H9 (cell line): ENCODE results near the gene LOXL1. TPM values are rescaled to one million over a fixed set of nuclear protein-coding genes. Genes with fewer than 3 reads are reported as not detected.

Source experiments
- DNase-seq: peaks from one replicate; pipeline ENCODE4 v3.0.0-alpha.2; 2017
- H2AFZ ChIP-seq: one replicate; pipeline ENCODE4 v1.6.1; 2013; ENCODE audit warnings: mild to moderate bottlenecking, low read length, control low read depth, moderate library complexity
- H2AK5ac ChIP-seq: 2 replicates; pipeline ENCODE4 v1.6.1; 2013; ENCODE audit warnings: low read length, control low read depth, mixed read lengths; ENCODE audit not compliant: insufficient read length
- H2BK120ac ChIP-seq: one replicate; pipeline ENCODE4 v1.6.1; 2013; ENCODE audit warnings: low read depth, mild to moderate bottlenecking, low read length, control low read depth, inconsistent platforms; ENCODE audit not compliant: poor library complexity, severe bottlenecking
- H2BK12ac ChIP-seq: 2 replicates; pipeline ENCODE4 v1.6.1; 2013; ENCODE audit warnings: low read length, control low read depth, mixed read lengths, low read depth; ENCODE audit not compliant: insufficient read length
- H2BK15ac ChIP-seq: 2 replicates; pipeline ENCODE4 v1.6.1; 2013; ENCODE audit warnings: low read depth, low read length, control low read depth
- H2BK20ac ChIP-seq: one replicate; pipeline ENCODE4 v1.6.1; 2013; ENCODE audit warnings: low read depth, mild to moderate bottlenecking, low read length, control low read depth, inconsistent platforms; ENCODE audit not compliant: poor library complexity, severe bottlenecking
- H2BK5ac ChIP-seq: 2 replicates; pipeline ENCODE4 v1.6.1; 2013; ENCODE audit warnings: low read length, control low read depth, mixed read lengths; ENCODE audit not compliant: insufficient read length
- H3K14ac ChIP-seq: 2 replicates; pipeline ENCODE4 v1.6.1; 2013; ENCODE audit warnings: low read length, control low read depth; ENCODE audit not compliant: insufficient read depth
- H3K18ac ChIP-seq: 2 replicates; pipeline ENCODE4 v1.6.1; 2013; ENCODE audit warnings: low read depth, mild to moderate bottlenecking, mixed read lengths, low read length, control low read depth; ENCODE audit not compliant: insufficient read length
- H3K23ac ChIP-seq: 2 replicates; pipeline ENCODE4 v1.6.1; 2013; ENCODE audit warnings: low read length, control low read depth, mixed read lengths, low read depth; ENCODE audit not compliant: insufficient read length
- H3K23me2 ChIP-seq: 2 replicates; pipeline ENCODE4 v1.6.1; 2013; ENCODE audit warnings: low read depth, mild to moderate bottlenecking, mixed read lengths, low read length, control low read depth; ENCODE audit not compliant: insufficient read length, poor library complexity, severe bottlenecking
- H3K27ac ChIP-seq: 2 replicates; pipeline ENCODE4 v1.5.1; 2013; ENCODE audit warnings: low read length, control low read depth, mixed read lengths, low read depth; ENCODE audit not compliant: insufficient read length
- H3K27me3 ChIP-seq: 2 replicates; pipeline ENCODE4 v1.6.1; 2013; ENCODE audit warnings: low read length, control low read depth, inconsistent platforms; ENCODE audit not compliant: insufficient read depth
- H3K4ac ChIP-seq: 2 replicates; pipeline ENCODE4 v1.6.1; 2013; ENCODE audit warnings: low read depth, mild to moderate bottlenecking, control low read depth, inconsistent platforms, low read length, moderate library complexity
- H3K4me1 ChIP-seq: 2 replicates; pipeline ENCODE4 v1.6.1; 2013; ENCODE audit warnings: low read length, control low read depth, inconsistent platforms; ENCODE audit not compliant: insufficient read depth
- H3K4me2 ChIP-seq: 2 replicates; pipeline ENCODE4 v1.6.1; 2013; ENCODE audit warnings: low read length, control low read depth, mixed read lengths; ENCODE audit not compliant: insufficient read length, insufficient read depth
- H3K56ac ChIP-seq: 2 replicates; pipeline ENCODE4 v1.6.1; 2013; ENCODE audit warnings: low read depth, mild to moderate bottlenecking, mixed read lengths, low read length, control low read depth; ENCODE audit not compliant: insufficient read length
- H3K79me1 ChIP-seq: 2 replicates; pipeline ENCODE4 v1.6.1; 2013; ENCODE audit warnings: low read depth, mild to moderate bottlenecking, moderate library complexity, low read length, control low read depth, inconsistent platforms; ENCODE audit not compliant: insufficient read depth, poor library complexity, severe bottlenecking
- H3K79me2 ChIP-seq: 2 replicates; pipeline ENCODE4 v1.6.1; 2013; ENCODE audit warnings: low read length, control low read depth, inconsistent platforms; ENCODE audit not compliant: insufficient read depth
- H3K9ac ChIP-seq: 2 replicates; pipeline ENCODE4 v1.6.1; 2013; ENCODE audit warnings: low read length, control low read depth, mixed read lengths; ENCODE audit not compliant: insufficient read length; ENCODE audit errors: extremely low read depth
- H3K9me3 ChIP-seq: one replicate; pipeline ENCODE4 v1.6.1; 2013; ENCODE audit warnings: low read depth, low read length, inconsistent platforms; ENCODE audit not compliant: control insufficient read depth
- H3T11ph ChIP-seq: one replicate; pipeline ENCODE4 v1.6.1; 2013; ENCODE audit warnings: mild to moderate bottlenecking, low read length, control low read depth, inconsistent platforms
- H4K20me1 ChIP-seq: one replicate; pipeline ENCODE4 v1.6.1; 2013; ENCODE audit not compliant: control insufficient read depth, insufficient read length, insufficient read depth
- H4K5ac ChIP-seq: 2 replicates; pipeline ENCODE4 v1.6.1; 2013; ENCODE audit warnings: low read depth, mild to moderate bottlenecking, mixed read lengths, low read length, control low read depth; ENCODE audit not compliant: insufficient read length
- H4K8ac ChIP-seq: replicated peaks from 2 replicates; pipeline ENCODE4 v1.6.1; 2013; ENCODE audit warnings: low read length, control low read depth, mixed read lengths, low read depth; ENCODE audit not compliant: insufficient read length
- H4K91ac ChIP-seq: 2 replicates; pipeline ENCODE4 v1.6.1; 2013; ENCODE audit warnings: low read depth, mild to moderate bottlenecking, moderate library complexity, mixed read lengths, low read length, control low read depth; ENCODE audit not compliant: insufficient read length
- H3K27ac Mint-ChIP-seq, 3 experiments: 2 replicates in 2 of 3; 3 replicates in 1 of 3; pipeline ENCODE4 v1.8.0; 2020 to 2021; ENCODE audit warnings: mixed read lengths in 3 of 3, mild to moderate bottlenecking in 1 of 3, moderate library complexity in 1 of 3
- H3K27me3 Mint-ChIP-seq: 2 replicates; pipeline ENCODE4 v1.8.0; 2021; ENCODE audit warnings: low read depth, mild to moderate bottlenecking, moderate library complexity, mixed read lengths
- H3K36me3 Mint-ChIP-seq, 3 experiments: 2 replicates in 2 of 3; 3 replicates in 1 of 3; pipeline ENCODE4 v1.8.0; 2020 to 2021; ENCODE audit warnings: low read depth in 3 of 3, mixed read lengths in 3 of 3; ENCODE audit not compliant: insufficient read depth in 1 of 3
- H3K4me1 Mint-ChIP-seq, 2 experiments: 2 replicates each; pipeline ENCODE4 v1.8.0; 2020; ENCODE audit warnings: mixed read lengths in 2 of 2
- H3K4me3 Mint-ChIP-seq, 2 experiments: 2 replicates in 1 of 2; 3 replicates in 1 of 2; pipeline ENCODE4 v1.8.0; 2020 to 2021; ENCODE audit warnings: mild to moderate bottlenecking in 2 of 2, mixed read lengths in 2 of 2, moderate library complexity in 1 of 2
- H3K9me3 Mint-ChIP-seq, 2 experiments: 2 replicates in 1 of 2; 3 replicates in 1 of 2; pipeline ENCODE4 v1.8.0; 2020; ENCODE audit warnings: mild to moderate bottlenecking in 2 of 2, mixed read lengths in 2 of 2, moderate library complexity in 1 of 2
- WGBS: extraction: QIAGEN DNeasy Blood & Tissue Kit; methylation state at CpG from one replicate; pipeline ENCODE4 v1.1.7; 2013; ENCODE audit warnings: missing lambda C conversion rate, low lambda C conversion rate, mixed read lengths; ENCODE audit not compliant: insufficient read length; ENCODE audit errors: extremely low coverage; 5-methylcytosine and 5-hydroxymethylcytosine counted together
- total RNA-seq: library from RNA; stranded (reverse); gene quantifications from 2 replicates; pipeline ENCODE4 v1.2.1, GENCODE V29; 2021
- TF ChIP-seq, protein P1 (sequence below): fragments of 200-600 bp; sonication (generic); conservative IDR thresholded peaks from 3 replicates; pipeline ENCODE4 v1.8.0; 2021; ENCODE audit warnings: antibody characterized with exemption, mild to moderate bottlenecking

LOXL1 gene
- total RNA-seq, 1 experiment from 2014 or later = 9.1 TPM

DNA sequence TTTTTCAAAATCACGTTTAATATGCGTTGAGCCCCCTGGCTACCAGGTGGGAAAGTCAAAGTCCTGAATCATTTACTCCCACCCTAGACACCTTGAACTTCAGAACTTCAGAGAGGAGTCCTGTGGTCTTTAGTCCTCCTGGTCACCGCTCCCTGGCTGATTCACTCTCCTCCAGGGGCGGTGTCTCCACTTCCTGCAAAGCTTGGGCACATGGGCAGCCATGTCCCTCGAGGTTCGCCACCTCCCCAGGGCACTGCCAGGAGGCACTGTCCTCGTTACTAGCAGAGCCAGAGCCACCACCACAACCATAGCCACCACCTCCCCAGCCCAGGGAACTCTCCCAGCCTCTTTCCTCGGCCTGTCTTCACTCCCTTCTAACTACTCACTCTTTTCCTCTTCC is 31.0 kb downstream of the LOXL1 start:
- H3K9ac ChIP-seq = no peak overlapping the region
- H3K9me3 Mint-ChIP-seq = no peaks in the 10 kb centered on the region
- H2AFZ ChIP-seq = no peak overlapping the region
- no peak for DNase-seq
- no peak overlapping the region for H3K23ac ChIP-seq
- H3K27ac ChIP-seq = no peak overlapping the region
- TF ChIP-seq, protein P1, sequence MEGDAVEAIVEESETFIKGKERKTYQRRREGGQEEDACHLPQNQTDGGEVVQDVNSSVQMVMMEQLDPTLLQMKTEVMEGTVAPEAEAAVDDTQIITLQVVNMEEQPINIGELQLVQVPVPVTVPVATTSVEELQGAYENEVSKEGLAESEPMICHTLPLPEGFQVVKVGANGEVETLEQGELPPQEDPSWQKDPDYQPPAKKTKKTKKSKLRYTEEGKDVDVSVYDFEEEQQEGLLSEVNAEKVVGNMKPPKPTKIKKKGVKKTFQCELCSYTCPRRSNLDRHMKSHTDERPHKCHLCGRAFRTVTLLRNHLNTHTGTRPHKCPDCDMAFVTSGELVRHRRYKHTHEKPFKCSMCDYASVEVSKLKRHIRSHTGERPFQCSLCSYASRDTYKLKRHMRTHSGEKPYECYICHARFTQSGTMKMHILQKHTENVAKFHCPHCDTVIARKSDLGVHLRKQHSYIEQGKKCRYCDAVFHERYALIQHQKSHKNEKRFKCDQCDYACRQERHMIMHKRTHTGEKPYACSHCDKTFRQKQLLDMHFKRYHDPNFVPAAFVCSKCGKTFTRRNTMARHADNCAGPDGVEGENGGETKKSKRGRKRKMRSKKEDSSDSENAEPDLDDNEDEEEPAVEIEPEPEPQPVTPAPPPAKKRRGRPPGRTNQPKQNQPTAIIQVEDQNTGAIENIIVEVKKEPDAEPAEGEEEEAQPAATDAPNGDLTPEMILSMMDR = no peak
- no peak overlapping the region for H3T11ph ChIP-seq
- no peaks in the 10 kb centered on the region for H3K79me1 ChIP-seq
- no peak overlapping the region for H2AK5ac ChIP-seq
- H2BK120ac ChIP-seq = no peak overlapping the region
- no peak overlapping the region for H3K27ac Mint-ChIP-seq
- no CpG with 5 or more reads among the region's 8 CpGs for WGBS
- peaks cover 0 to 14% of the 10 kb centered on the region in 2 experiments; a peak in 2 of 4 replicates for H3K4me1 Mint-ChIP-seq
- H2BK12ac ChIP-seq = no peak overlapping the region
- no peaks in the 10 kb centered on the region for H3K79me2 ChIP-seq
- no peaks in the 10 kb centered on the region for H3K36me3 Mint-ChIP-seq
- H3K27me3 ChIP-seq = no peaks in the 10 kb centered on the region
- no peaks in the 10 kb centered on the region for H3K23me2 ChIP-seq
- H3K4me3 Mint-ChIP-seq = no peak overlapping the region
- no peaks in the 10 kb centered on the region for H3K4me1 ChIP-seq
- no peak overlapping the region for H4K8ac ChIP-seq
- no peak overlapping the region for H3K4ac ChIP-seq
- no peak overlapping the region for H3K14ac ChIP-seq
- no peaks in the 10 kb centered on the region for H4K20me1 ChIP-seq
- H2BK20ac ChIP-seq = no peak overlapping the region
- no peak overlapping the region for H3K56ac ChIP-seq
- no peaks in the 10 kb centered on the region for H3K9me3 ChIP-seq
- peaks cover 12% of the 10 kb centered on the region for H3K27me3 Mint-ChIP-seq
- no peak overlapping the region for H4K5ac ChIP-seq
- no peak overlapping the region for H3K4me2 ChIP-seq
- H2BK15ac ChIP-seq = no peak overlapping the region
- H3K18ac ChIP-seq = no peak overlapping the region
- H4K91ac ChIP-seq = no peak overlapping the region
- H2BK5ac ChIP-seq = no peak overlapping the region
